Activated CD8-positive, alpha-beta memory T cell treated with anti-CD3 and anti-CD28 coated beads for 4 hours (primary cell): Measurements from ENCODE around the gene OR5B21.

Source experiments
- DNase-seq, 2 donors: peaks; one replicate each; pipeline ENCODE4 v3.0.0-alpha.2; 2020; ENCODE audit warnings: low read depth in 2 of 2

The OR5B21 gene

DNA sequence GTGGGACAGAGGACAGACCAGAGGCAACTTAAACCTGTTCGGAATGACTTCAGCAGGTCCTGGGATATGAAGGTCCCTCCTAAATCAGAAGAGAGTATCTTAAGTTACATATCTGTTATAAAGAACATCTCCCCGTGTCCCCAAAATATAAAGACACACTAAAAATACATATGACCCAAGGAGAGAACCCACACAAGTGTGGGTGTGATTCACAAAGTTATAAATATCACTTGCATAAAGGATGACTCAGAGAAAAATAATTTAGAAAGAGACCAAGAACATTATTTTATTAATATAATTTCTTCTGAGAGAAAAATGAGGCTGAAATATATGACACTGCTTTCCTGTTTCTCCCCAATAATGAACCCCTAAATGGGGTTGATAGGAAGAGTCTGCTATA lies 14.2 kb downstream of the OR5B21 start:
- DNase-seq = no peak

DNA sequence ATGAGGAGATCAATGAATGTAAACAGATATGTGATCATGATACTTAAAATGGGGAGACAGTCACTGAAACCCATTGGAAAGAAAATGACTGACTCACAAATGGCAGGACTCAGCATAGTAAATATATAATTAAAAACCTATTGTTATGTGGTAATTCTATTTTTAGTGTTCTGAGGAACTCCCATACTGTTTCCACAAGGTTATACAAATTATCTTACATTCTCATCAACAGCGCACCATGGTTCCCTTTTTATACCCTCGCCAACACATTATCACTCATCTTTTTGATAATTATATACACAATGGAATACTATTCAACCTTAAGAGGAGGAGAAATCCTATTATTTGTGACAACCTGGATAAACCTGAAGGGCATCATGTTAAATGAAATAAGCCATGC lies 17.1 kb downstream of the OR5B21 start:
- no peak for DNase-seq

DNA sequence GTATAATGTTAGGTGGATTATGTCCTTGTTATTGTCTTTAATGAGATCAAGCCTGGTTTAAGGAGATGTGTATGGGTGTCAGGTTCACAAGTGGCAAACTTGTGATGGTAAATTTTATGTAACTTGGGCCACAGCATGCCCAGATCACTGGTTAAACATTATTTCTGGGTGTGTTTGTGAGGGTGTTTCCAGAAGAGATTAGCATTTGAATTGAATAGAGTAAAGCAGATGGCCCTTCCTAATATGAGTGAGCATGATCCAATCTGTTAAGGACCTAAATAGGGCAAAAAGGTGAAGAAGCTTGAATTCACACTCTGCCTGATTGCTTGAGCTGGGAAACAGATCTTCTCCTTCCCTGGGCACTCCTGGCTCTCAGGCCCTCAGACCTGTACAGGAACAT lies 20.7 kb downstream of the OR5B21 start:
- no peak for DNase-seq

DNA sequence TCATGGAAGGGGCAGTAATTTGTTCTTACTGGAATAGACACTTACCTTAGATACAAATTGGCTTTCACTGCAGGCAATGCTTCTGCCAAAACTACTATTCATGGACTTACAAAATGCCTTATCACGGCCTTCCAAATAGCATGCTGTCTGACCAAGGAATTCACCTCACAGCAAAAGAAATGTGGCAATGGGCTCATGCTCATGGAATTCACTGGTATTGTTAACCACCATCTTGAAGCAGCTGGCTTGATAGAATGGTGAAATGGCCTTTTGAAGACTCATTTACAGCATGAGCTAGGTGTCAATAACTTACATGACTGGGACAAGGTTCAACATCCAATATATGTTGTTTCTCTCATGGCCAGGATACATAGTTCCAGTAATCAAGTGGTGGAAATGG lies 21.9 kb downstream of the OR5B21 start:
- DNase-seq = no peak

DNA sequence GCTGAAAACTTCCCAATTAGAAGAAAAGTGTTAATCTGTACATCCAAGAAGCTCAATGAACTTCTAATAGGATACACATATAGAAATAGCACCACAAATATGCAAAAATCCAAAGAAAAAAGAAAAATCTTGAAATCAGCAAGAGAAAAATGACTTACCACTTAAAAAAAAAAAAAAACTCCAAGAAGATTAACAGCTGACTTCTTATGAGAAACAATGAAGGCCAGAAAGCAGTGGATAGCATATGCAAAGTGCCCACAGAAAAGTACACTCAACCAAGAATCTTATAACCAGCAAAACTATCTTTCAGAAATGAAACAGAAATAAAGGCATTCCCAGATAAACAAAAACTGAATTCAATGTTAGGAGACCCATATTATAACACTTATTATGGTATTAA lies 36.0 kb downstream of the OR5B21 start:
- DNase-seq = no peak

DNA sequence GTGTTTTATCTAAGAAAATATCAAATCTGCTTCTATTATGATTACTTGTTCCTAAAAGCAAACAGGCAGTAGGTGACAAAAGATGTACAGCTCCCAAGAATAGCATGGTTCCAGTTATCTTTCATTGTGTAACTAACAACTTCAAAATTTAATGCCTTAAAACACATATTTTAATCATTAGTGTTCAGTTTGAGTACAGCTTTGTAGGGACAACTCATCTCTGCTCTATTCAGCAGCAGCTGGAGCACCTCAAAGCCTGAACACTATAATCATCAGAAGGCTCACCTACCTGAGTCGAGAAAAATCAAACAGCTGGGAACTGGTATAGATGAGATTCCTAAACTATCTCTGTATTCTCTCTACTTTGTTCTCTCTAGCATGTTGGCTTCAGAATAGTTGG lies 41.6 kb downstream of the OR5B21 start:
- DNase-seq = no peak

DNA sequence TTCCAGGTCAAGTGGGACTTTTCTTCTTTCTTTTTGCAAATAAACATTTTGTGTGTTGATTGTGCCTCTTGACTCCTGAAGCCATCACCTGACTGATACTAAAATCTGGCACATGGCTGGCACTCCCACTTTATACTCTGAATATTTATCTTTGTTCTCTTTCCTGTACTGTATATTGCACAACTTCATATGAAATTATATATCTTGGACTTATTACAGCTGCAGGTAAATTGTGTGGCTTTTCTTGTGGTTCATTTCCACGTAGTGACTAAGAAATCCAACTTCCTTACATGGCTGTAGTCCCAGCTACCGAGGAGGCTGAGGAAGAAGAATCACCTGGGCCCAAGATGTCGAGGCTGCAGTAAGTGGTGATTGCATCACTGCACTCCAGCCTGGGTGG lies 42.2 kb downstream of the OR5B21 start:
- no peak for DNase-seq
